GM12873 (cell line): Measurements from ENCODE around the gene UNC13B.

Experiments
- CTCF ChIP-seq: IDR thresholded peaks from 2 replicates; pipeline ENCODE4 v1.5.1; 2012; ENCODE audit warnings: low read depth, mild to moderate bottlenecking, moderate library complexity, low read length, control low read depth; ENCODE audit not compliant: insufficient read depth; ENCODE audit errors: missing control alignments

UNC13B gene

GRCh38 chr9:35432076-35432475 is 270.3 kb downstream of the UNC13B start:
- TF ChIP-seq CTCF = no peak

GRCh38 chr9:35436933-35437332 is 275.1 kb downstream of the UNC13B start:
- TF ChIP-seq CTCF = no peak

- no peak for TF ChIP-seq CTCF
These were observed 284.2 kb downstream of the UNC13B start for GRCh38 chr9:35446012-35446411.

- TF ChIP-seq CTCF = no peak
These were observed 286.7 kb downstream of the UNC13B start for GRCh38 chr9:35448496-35448895.

GRCh38 chr9:35452481-35452880 is 290.7 kb downstream of the UNC13B start:
- peak; percentile 31 for TF ChIP-seq CTCF

- no peak for TF ChIP-seq CTCF
These were observed 292.0 kb downstream of the UNC13B start for GRCh38 chr9:35453786-35454185.
